Measurements from ENCODE around the gene CDH23. TPM values are rescaled to one million over a fixed set of nuclear protein-coding genes. Genes with fewer than 3 reads are reported as not detected.

CDH23 gene
- polyA plus RNA-seq, 2 donors = 1.6 to 3.2 TPM

- 73 to 76% methylated on average over 7 of the region's 7 CpGs for WGBS, 2 donors
- H3K27ac ChIP-seq (ENCODE audit: low read depth in 2 of 2, low read length in 1 of 2) = no peak overlapping the region
- H3K27me3 ChIP-seq (ENCODE audit: control insufficient read depth in 1 of 2, insufficient read depth in 2 of 2, low read length in 2 of 2) = no peaks in the 10 kb centered on the region
- no peaks in the 10 kb centered on the region for H3K9me3 ChIP-seq (ENCODE audit: control insufficient read depth in 2 of 2, insufficient read depth in 1 of 2, low read depth in 1 of 2, low read length in 1 of 2)
- H3K36me3 ChIP-seq (ENCODE audit: control insufficient read depth in 2 of 2, insufficient read depth in 2 of 2, low read length in 1 of 2) = no peaks in the 10 kb centered on the region
- peaks cover 0 to 5% of the 10 kb centered on the region in 2 donors for H3K4me1 ChIP-seq (ENCODE audit: control insufficient read depth in 2 of 2, insufficient read depth in 2 of 2, low read length in 1 of 2)
- no peak overlapping the region for H3K4me3 ChIP-seq (ENCODE audit: low read depth in 1 of 2, low read length in 2 of 2)
Observed at GRCh38 chr10:71648933-71649320, 252.2 kb downstream of the CDH23 start.

- no peaks in the 10 kb centered on the region for H3K27me3 ChIP-seq (ENCODE audit: control insufficient read depth in 1 of 2, insufficient read depth in 2 of 2, low read length in 2 of 2)
- WGBS, 2 donors = 72 to 75% methylated on average over 4 of the region's 4 CpGs
- peaks cover 0 to 5% of the 10 kb centered on the region in 2 donors for H3K4me1 ChIP-seq (ENCODE audit: control insufficient read depth in 2 of 2, insufficient read depth in 2 of 2, low read length in 1 of 2)
- no peaks in the 10 kb centered on the region for H3K9me3 ChIP-seq (ENCODE audit: control insufficient read depth in 2 of 2, insufficient read depth in 1 of 2, low read depth in 1 of 2, low read length in 1 of 2)
- no peak overlapping the region for H3K4me3 ChIP-seq (ENCODE audit: low read depth in 1 of 2, low read length in 2 of 2)
- H3K27ac ChIP-seq (ENCODE audit: low read depth in 2 of 2, low read length in 1 of 2) = no peak overlapping the region
- no peaks in the 10 kb centered on the region for H3K36me3 ChIP-seq (ENCODE audit: control insufficient read depth in 2 of 2, insufficient read depth in 2 of 2, low read length in 1 of 2)
Observed at GRCh38 chr10:71649631-71650030, 252.9 kb downstream of the CDH23 start.

- Histone ChIP-seq H3K36me3 (ENCODE audit: control insufficient read depth in 2 of 2, insufficient read depth in 2 of 2, low read length in 1 of 2) (no peaks in the 10 kb centered on the region), H3K4me1 (ENCODE audit: control insufficient read depth in 2 of 2, insufficient read depth in 2 of 2, low read length in 1 of 2) (peaks cover 0 to 5% of the 10 kb centered on the region in 2 donors), H3K27me3 (ENCODE audit: control insufficient read depth in 1 of 2, insufficient read depth in 2 of 2, low read length in 2 of 2) (no peaks in the 10 kb centered on the region), H3K4me3 (ENCODE audit: low read depth in 1 of 2, low read length in 2 of 2) (no peak overlapping the region), H3K9me3 (ENCODE audit: control insufficient read depth in 2 of 2, insufficient read depth in 1 of 2, low read depth in 1 of 2, low read length in 1 of 2) (no peaks in the 10 kb centered on the region), H3K27ac (ENCODE audit: low read depth in 2 of 2, low read length in 1 of 2) (no peak overlapping the region)
- WGBS, 2 donors = 94 to 95% methylated on average over 7 of the region's 7 CpGs
Observed at GRCh38 chr10:71650397-71650796, 253.7 kb downstream of the CDH23 start.

GRCh38 chr10:71651428-71651827, 254.7 kb downstream of the CDH23 start:
- H3K36me3 ChIP-seq (ENCODE audit: control insufficient read depth in 2 of 2, insufficient read depth in 2 of 2, low read length in 1 of 2) = no peaks in the 10 kb centered on the region
- no peaks in the 10 kb centered on the region for H3K9me3 ChIP-seq (ENCODE audit: control insufficient read depth in 2 of 2, insufficient read depth in 1 of 2, low read depth in 1 of 2, low read length in 1 of 2)
- no peak overlapping the region for H3K4me3 ChIP-seq (ENCODE audit: low read depth in 1 of 2, low read length in 2 of 2)
- no peak overlapping the region for H3K27ac ChIP-seq (ENCODE audit: low read depth in 2 of 2, low read length in 1 of 2)
- 94 to 95% methylated on average over 6 of the region's 6 CpGs for whole genome bisulfite sequencing, 2 donors
- H3K4me1 ChIP-seq (ENCODE audit: control insufficient read depth in 2 of 2, insufficient read depth in 2 of 2, low read length in 1 of 2) = peaks cover 0 to 5% of the 10 kb centered on the region in 2 donors
- no peaks in the 10 kb centered on the region for H3K27me3 ChIP-seq (ENCODE audit: control insufficient read depth in 1 of 2, insufficient read depth in 2 of 2, low read length in 2 of 2)

GRCh38 chr10:71651928-71652327, 255.2 kb downstream of the CDH23 start:
- Histone ChIP-seq H3K4me1 (ENCODE audit: control insufficient read depth in 2 of 2, insufficient read depth in 2 of 2, low read length in 1 of 2) (peaks cover 0 to 5% of the 10 kb centered on the region in 2 donors), H3K4me3 (ENCODE audit: low read depth in 1 of 2, low read length in 2 of 2) (no peak overlapping the region), H3K36me3 (ENCODE audit: control insufficient read depth in 2 of 2, insufficient read depth in 2 of 2, low read length in 1 of 2) (no peaks in the 10 kb centered on the region), H3K27ac (ENCODE audit: low read depth in 2 of 2, low read length in 1 of 2) (no peak overlapping the region), H3K27me3 (ENCODE audit: control insufficient read depth in 1 of 2, insufficient read depth in 2 of 2, low read length in 2 of 2) (no peaks in the 10 kb centered on the region), H3K9me3 (ENCODE audit: control insufficient read depth in 2 of 2, insufficient read depth in 1 of 2, low read depth in 1 of 2, low read length in 1 of 2) (no peaks in the 10 kb centered on the region)
- WGBS, 2 donors = 78 to 92% methylated on average over 4 of the region's 4 CpGs

- Histone ChIP-seq H3K4me1 (ENCODE audit: control insufficient read depth in 2 of 2, insufficient read depth in 2 of 2, low read length in 1 of 2) (peaks cover 0 to 5% of the 10 kb centered on the region in 2 donors), H3K9me3 (ENCODE audit: control insufficient read depth in 2 of 2, insufficient read depth in 1 of 2, low read depth in 1 of 2, low read length in 1 of 2) (no peaks in the 10 kb centered on the region), H3K36me3 (ENCODE audit: control insufficient read depth in 2 of 2, insufficient read depth in 2 of 2, low read length in 1 of 2) (no peaks in the 10 kb centered on the region), H3K27me3 (ENCODE audit: control insufficient read depth in 1 of 2, insufficient read depth in 2 of 2, low read length in 2 of 2) (no peaks in the 10 kb centered on the region), H3K27ac (ENCODE audit: low read depth in 2 of 2, low read length in 1 of 2) (no peak overlapping the region), H3K4me3 (ENCODE audit: low read depth in 1 of 2, low read length in 2 of 2) (no peak overlapping the region)
- 81 to 82% methylated on average over 1 of the region's 1 CpG for WGBS, 2 donors
Observed at GRCh38 chr10:71653044-71653443, 256.3 kb downstream of the CDH23 start.

- H3K9me3 ChIP-seq (ENCODE audit: control insufficient read depth in 2 of 2, insufficient read depth in 1 of 2, low read depth in 1 of 2, low read length in 1 of 2) = no peaks in the 10 kb centered on the region
- H3K4me1 ChIP-seq (ENCODE audit: control insufficient read depth in 2 of 2, insufficient read depth in 2 of 2, low read length in 1 of 2) = no peaks in the 10 kb centered on the region
- WGBS, 2 donors = 84 to 88% methylated on average over 7 of the region's 7 CpGs
- H3K27me3 ChIP-seq (ENCODE audit: control insufficient read depth in 1 of 2, insufficient read depth in 2 of 2, low read length in 2 of 2) = no peaks in the 10 kb centered on the region
- H3K4me3 ChIP-seq (ENCODE audit: low read depth in 1 of 2, low read length in 2 of 2) = no peak overlapping the region
- no peak overlapping the region for H3K27ac ChIP-seq (ENCODE audit: low read depth in 2 of 2, low read length in 1 of 2)
- H3K36me3 ChIP-seq (ENCODE audit: control insufficient read depth in 2 of 2, insufficient read depth in 2 of 2, low read length in 1 of 2) = no peaks in the 10 kb centered on the region
Observed at GRCh38 chr10:71656220-71656619, 259.5 kb downstream of the CDH23 start.

- Histone ChIP-seq H3K4me1 (ENCODE audit: control insufficient read depth in 2 of 2, insufficient read depth in 2 of 2, low read length in 1 of 2) (no peaks in the 10 kb centered on the region), H3K27ac (ENCODE audit: low read depth in 2 of 2, low read length in 1 of 2) (no peak overlapping the region), H3K9me3 (ENCODE audit: control insufficient read depth in 2 of 2, insufficient read depth in 1 of 2, low read depth in 1 of 2, low read length in 1 of 2) (no peaks in the 10 kb centered on the region), H3K36me3 (ENCODE audit: control insufficient read depth in 2 of 2, insufficient read depth in 2 of 2, low read length in 1 of 2) (no peaks in the 10 kb centered on the region), H3K27me3 (ENCODE audit: control insufficient read depth in 1 of 2, insufficient read depth in 2 of 2, low read length in 2 of 2) (no peaks in the 10 kb centered on the region), H3K4me3 (ENCODE audit: low read depth in 1 of 2, low read length in 2 of 2) (no peak overlapping the region)
- WGBS, 2 donors = 88 to 89% methylated on average over 16 of the region's 16 CpGs
Observed at GRCh38 chr10:71657604-71658466, 261.1 kb downstream of the CDH23 start.

GRCh38 chr10:71658467-71658745, 261.7 kb downstream of the CDH23 start:
- Histone ChIP-seq H3K9me3 (ENCODE audit: control insufficient read depth in 2 of 2, insufficient read depth in 1 of 2, low read depth in 1 of 2, low read length in 1 of 2) (no peaks in the 10 kb centered on the region), H3K27ac (ENCODE audit: low read depth in 2 of 2, low read length in 1 of 2) (no peak overlapping the region), H3K4me1 (ENCODE audit: control insufficient read depth in 2 of 2, insufficient read depth in 2 of 2, low read length in 1 of 2) (no peaks in the 10 kb centered on the region), H3K27me3 (ENCODE audit: control insufficient read depth in 1 of 2, insufficient read depth in 2 of 2, low read length in 2 of 2) (no peaks in the 10 kb centered on the region), H3K36me3 (ENCODE audit: control insufficient read depth in 2 of 2, insufficient read depth in 2 of 2, low read length in 1 of 2) (no peaks in the 10 kb centered on the region), H3K4me3 (ENCODE audit: low read depth in 1 of 2, low read length in 2 of 2) (no peak overlapping the region)
- 86 to 90% methylated on average over 8 of the region's 8 CpGs for WGBS, 2 donors

GRCh38 chr10:71659111-71659634, 262.5 kb downstream of the CDH23 start:
- Histone ChIP-seq H3K27ac (ENCODE audit: low read depth in 2 of 2, low read length in 1 of 2) (no peak overlapping the region), H3K27me3 (ENCODE audit: control insufficient read depth in 1 of 2, insufficient read depth in 2 of 2, low read length in 2 of 2) (no peaks in the 10 kb centered on the region), H3K36me3 (ENCODE audit: control insufficient read depth in 2 of 2, insufficient read depth in 2 of 2, low read length in 1 of 2) (no peaks in the 10 kb centered on the region), H3K4me1 (ENCODE audit: control insufficient read depth in 2 of 2, insufficient read depth in 2 of 2, low read length in 1 of 2) (no peaks in the 10 kb centered on the region), H3K4me3 (ENCODE audit: low read depth in 1 of 2, low read length in 2 of 2) (no peak overlapping the region), H3K9me3 (ENCODE audit: control insufficient read depth in 2 of 2, insufficient read depth in 1 of 2, low read depth in 1 of 2, low read length in 1 of 2) (no peaks in the 10 kb centered on the region)
- WGBS, 2 donors = 78 to 81% methylated on average over 5 of the region's 5 CpGs

Data from esophagus (tissue), 2 donors.